DOHH2 (cell line): ENCODE data around the gene ZNF304.

Experiments used
- EZH2phosphoT487 ChIP-seq: fragments of 200-600 bp; sonication (generic); IDR thresholded peaks from 2 replicates; pipeline ENCODE4 v1.6.1; 2017; ENCODE audit warnings: borderline replicate concordance, mild to moderate bottlenecking, antibody characterized with exemption, low read length, moderate library complexity, mixed read lengths
- TF ChIP-seq, protein P1 (sequence below): fragments of 200-600 bp; sonication (generic); IDR thresholded peaks from one replicate; pipeline ENCODE4 v1.5.1; 2014; ENCODE audit warnings: antibody characterized with exemption, mild to moderate bottlenecking, low read depth, low read length; ENCODE audit not compliant: poor library complexity, severe bottlenecking

DNA sequence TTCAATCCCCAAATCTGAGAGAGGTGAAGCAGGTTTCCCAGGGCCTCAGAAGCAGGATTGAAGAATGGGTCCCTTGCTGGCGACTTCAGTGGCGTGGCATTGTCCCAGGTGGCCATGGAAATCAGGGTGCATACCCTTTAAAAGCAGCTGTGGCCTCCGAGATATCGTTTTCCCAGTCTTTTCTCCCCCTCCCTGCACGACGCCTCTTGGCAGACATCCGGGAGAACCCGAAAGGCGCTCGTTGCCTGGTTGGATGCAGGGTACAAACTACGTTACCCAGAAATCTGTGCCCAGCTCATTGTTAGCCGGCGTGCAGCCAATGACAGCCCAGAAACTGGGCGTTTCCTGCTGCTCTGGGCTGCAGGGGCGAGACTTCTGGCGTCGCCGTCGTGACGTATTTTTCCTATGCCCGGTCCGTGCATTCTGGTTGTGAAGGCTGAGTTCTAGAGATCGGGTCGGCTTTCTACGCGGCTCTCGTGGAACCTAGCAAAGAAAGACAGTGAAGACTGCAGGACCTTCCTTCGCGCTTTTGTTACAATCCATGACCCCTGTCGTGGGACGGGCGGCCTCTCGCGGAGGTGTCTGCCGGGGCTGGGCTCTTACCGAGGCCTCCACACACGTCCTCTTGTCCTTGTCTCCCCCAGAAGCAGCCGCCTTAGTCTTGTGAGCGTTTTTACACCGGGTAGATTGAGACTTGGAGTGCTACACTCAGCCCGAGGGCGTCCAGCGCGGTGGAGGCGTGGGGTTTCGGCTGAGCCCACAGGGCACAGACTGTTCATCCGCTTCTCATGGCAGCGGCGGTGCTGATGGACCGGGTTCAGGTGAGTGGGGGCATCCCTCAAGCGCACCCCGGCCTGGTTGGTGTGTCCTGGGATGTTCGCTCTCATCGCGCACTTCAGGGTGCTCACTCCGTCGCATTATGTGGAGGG lies at the start of gene ZNF304:
- TF ChIP-seq EZH2phosphoT487: no peak
- TF ChIP-seq, protein P1, sequence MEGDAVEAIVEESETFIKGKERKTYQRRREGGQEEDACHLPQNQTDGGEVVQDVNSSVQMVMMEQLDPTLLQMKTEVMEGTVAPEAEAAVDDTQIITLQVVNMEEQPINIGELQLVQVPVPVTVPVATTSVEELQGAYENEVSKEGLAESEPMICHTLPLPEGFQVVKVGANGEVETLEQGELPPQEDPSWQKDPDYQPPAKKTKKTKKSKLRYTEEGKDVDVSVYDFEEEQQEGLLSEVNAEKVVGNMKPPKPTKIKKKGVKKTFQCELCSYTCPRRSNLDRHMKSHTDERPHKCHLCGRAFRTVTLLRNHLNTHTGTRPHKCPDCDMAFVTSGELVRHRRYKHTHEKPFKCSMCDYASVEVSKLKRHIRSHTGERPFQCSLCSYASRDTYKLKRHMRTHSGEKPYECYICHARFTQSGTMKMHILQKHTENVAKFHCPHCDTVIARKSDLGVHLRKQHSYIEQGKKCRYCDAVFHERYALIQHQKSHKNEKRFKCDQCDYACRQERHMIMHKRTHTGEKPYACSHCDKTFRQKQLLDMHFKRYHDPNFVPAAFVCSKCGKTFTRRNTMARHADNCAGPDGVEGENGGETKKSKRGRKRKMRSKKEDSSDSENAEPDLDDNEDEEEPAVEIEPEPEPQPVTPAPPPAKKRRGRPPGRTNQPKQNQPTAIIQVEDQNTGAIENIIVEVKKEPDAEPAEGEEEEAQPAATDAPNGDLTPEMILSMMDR: no peak
